ENCODE data around the gene CDK18.

- TF ChIP-seq CTCF (IDR thresholded peaks at IDR 0.05; ENCODE audit: insufficient read depth, low read depth, low read length), result no peak
- no peak for TF ChIP-seq EZH2 (IDR thresholded peaks at IDR 0.05; ENCODE audit: insufficient read depth, low read length)
Measured at GRCh38 chr1:205492201-205492667, 12.2 kb upstream of the CDK18 start.

Data from astrocyte (in vitro differentiated cells and primary cell).